Measurements from ENCODE around the gene MBNL3. TPM values are rescaled to one million over a fixed set of nuclear protein-coding genes. Genes with fewer than 3 reads are reported as not detected.

MBNL3 gene
- polyA plus RNA-seq, 3 donors = 26.6 to 38.1 (median 29.3) TPM

DNA sequence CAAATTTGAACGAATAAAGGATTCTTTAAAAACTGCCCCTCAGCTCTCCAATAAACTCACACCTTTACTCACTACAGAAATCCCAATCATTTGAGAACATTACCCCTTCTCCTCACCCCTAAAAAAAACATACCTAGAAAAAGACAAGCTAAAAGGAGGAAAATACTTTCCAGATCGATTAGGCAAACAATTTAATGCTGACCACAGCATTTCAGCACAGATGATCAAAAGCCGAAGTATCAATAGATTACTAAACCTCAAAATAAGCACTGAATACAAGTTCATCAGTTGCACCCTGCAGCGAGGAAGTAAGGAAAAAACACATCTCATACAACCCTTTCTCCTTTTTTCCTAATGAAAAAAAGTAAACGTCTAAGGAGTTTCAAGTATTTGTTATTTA is 65.5 kb downstream of the MBNL3 start:
- DNase-seq = no peak

GRCh38 chrX:132415012-132415411 is 73.8 kb downstream of the MBNL3 start:
- DNase-seq = no peak

DNA sequence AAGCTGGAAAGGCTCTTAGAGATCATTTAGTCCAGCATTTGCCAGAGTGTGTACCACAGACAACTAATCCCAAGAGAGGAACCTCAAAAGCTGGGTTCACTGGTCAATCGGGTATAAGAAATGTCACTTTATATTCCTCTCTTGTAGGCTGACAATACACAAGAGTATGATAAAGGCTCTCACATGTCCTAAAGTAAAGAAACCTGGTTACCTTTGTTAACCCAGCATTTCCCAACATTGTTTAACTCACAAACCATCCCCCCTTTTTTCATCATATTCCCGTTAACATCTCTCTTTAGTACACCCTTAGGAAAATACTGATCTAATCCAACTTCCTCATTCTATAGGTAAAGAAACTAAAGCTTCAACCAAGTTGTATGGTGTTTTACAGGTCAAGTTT is 74.4 kb downstream of the MBNL3 start:
- DNase-seq = no peak

- DNase-seq = no peak
These were observed 75.4 kb downstream of the MBNL3 start for GRCh38 chrX:132413459-132413858.

GRCh38 chrX:132412208-132412607 is 76.6 kb downstream of the MBNL3 start:
- no peak for DNase-seq

DNA sequence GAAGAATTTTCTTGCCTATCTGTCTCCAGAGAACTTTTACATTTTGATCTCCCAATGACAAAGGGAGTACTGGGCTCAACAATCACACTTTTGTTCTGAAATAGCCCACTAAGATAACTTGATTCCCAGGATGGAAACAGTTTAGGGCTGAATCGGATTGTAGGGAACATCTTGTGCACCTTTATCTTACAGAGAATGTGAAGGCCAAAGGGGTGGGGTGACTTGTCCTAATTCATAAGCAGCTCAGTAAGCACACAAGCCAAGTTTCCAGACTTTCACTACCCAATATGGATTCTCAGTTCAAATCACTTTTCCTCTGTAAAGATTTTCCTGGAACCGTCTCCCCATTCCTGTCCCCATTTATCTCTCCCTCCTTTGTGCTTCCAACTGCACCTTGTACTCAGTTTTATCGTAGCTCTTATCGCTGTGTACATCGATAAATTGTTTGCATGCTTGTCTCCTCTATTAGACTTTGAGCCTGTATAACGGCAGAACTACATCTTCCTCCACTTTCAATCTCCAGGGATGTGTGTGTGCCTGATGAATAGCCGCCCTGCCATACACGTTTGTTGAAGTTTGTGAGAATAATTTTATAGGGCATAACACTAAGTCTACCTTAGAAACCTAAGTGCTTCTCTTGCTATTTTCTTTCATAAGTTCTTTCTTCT is 77.4 kb downstream of the MBNL3 start:
- DNase-seq = no peak

DNA sequence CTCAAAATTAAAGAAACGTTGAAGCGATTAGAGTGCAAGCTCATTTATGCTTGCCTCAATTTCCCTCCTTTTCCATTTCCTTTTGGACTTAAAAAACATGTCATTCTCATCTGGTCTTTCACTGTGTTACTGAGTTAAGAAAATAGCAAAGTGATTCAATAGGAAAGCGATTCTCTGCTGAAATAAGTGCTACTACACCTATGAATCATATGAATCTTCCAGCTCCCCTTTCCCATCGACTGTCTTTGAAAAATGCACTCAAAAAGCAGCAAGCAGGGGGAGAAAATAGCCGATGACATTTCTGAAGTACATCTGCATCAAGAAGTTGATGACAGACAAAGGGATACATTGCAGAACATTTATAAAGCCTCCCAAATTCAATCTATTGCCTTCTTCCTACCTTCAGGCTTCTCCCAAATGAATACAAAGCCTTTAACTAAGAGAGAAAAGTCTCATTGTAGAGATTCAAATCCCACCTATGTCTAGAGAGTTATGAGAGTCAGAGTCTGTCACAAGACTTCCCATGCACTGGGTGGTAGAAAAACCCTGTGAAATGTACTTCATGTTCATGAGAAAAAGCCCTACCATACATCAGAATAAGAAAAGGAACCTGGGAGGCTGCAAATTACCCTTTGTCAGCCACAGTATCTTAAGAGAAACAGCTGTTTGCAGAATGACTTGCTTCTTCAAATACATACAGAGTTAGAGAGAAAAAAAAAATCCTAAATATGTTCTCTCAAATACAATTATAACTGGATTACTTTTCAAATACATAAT is 78.9 kb downstream of the MBNL3 start:
- DNase-seq = no peak

DNA sequence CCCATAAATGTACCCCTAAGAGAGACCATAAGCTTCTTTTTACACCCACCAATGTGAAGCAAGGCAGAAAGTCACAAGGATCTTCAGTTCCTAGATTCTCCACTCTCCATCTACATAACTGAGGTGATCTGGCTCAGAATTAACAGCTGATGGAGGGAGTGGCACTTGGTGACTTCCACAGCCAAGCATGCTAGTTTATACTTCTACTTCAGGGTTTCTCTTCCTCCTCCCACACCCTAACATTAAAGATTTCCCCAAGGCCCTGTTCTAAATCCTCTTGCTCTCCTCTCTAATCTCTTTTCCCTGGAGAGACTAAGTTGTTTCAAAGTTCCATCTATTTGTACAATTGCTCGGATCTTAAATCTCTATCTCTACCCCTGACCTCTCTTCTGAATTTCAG is 81.1 kb downstream of the MBNL3 start:
- DNase-seq = no peak

- DNase-seq = no peak
These were observed 82.7 kb downstream of the MBNL3 start for GRCh38 chrX:132406106-132406505.

DNA sequence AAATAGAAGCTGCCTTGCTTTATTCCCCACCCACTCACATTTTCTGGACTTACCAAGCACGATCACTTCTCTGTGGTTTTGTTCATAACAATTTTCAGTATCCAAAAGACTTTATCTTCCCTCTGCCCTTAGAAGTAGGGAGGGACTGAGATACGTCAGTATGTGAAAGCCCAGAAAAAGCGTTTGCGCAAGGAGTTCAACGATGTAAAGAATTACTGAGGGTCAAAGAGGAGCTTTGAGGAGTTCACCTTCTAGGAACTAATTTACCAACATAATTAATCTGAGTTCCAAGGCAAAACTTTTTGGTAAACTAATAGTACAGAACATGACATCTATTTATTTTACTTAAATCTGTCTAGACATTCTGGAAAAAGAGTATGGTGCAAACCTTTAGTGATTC is 84.6 kb downstream of the MBNL3 start:
- no peak for DNase-seq

- no peak for DNase-seq
These were observed 86.9 kb downstream of the MBNL3 start for GRCh38 chrX:132401935-132402334.

- no peak for DNase-seq
These were observed 88.1 kb downstream of the MBNL3 start for GRCh38 chrX:132400706-132401105.

- DNase-seq = no peak
These were observed 93.2 kb downstream of the MBNL3 start for GRCh38 chrX:132395645-132396044.

DNA sequence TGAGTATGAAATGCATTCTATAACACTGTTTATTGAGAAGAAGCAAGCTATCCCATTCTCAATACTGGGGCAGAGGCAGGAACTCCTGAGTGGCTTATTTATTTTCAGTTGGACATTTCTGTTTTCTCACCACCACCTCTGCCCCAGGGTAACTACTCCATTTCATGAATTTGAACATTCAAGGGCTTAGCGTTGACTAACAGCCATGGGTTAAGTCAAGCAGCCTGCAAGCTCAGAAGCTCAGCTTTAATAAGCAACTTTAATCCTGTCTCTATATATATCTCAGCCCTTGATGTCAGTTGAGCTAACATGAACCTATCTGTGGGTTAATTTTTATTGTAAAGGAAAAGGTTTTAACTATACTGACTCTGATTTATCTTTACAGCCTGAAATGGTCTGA is 93.8 kb downstream of the MBNL3 start:
- peak; percentile 11 for DNase-seq

- no peak for DNase-seq
These were observed 94.2 kb downstream of the MBNL3 start for GRCh38 chrX:132394591-132394990.

DNA sequence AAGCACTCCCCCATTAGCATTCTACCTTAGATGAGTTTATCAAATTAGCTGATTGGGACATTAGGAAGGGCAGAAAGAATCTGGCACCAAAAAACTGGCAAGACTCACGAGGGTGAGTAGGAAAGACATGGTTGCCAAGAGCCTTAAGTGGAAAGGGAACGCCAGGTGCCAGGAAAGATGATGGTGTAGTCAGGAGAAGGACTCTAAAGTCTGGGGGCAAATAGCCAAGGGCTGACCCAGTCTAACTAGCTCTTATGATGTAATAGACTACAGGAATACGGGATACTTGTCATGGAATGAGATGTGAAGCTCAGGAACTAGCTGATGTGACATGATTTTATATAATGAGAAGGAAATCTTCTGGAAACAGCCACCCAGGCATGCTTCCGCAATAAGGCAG is 94.8 kb downstream of the MBNL3 start:
- DNase-seq = no peak

GRCh38 chrX:132393485-132393884 is 95.4 kb downstream of the MBNL3 start:
- no peak for DNase-seq

GRCh38 chrX:132393085-132393484 is 95.8 kb downstream of the MBNL3 start:
- DNase-seq = no peak

DNA sequence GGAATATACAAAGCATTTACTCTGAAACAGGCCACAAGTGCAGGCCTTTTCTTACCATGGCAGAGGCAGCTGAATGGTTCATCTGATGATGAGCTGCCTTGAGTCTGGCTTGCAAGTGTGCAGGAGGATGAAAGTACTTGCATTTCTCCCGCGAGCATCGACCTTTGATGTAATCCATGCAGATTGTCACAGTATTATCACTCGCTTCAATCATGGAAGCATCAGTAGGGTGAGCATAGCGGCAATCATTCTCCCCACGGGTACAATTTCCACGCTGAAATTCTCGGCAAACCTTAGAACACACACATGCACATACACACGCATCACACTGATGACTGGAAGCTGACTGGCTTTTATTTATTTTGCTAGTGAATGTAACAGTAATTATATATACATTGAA is 98.0 kb downstream of the MBNL3 start:
- no peak for DNase-seq

DNA sequence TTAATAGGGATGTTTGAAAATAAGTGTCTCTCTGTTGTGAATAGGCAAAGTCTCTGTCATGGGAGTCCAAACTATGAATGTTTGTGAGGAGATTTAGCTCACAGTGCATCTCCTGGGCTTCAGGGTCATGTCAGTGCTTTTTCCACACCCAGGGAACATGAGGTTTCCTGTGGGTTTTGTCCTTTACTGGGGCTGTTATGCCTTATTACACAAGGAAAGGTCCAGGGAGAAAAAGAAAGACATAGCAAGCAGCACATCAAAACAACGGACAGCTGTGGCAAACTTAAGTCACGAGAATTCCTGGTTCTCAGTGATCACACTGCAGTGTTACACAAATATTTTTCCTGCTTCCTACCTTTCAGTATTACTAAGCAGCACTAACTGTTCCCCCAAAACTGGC is 99.4 kb downstream of the MBNL3 start:
- no peak for DNase-seq

DNA sequence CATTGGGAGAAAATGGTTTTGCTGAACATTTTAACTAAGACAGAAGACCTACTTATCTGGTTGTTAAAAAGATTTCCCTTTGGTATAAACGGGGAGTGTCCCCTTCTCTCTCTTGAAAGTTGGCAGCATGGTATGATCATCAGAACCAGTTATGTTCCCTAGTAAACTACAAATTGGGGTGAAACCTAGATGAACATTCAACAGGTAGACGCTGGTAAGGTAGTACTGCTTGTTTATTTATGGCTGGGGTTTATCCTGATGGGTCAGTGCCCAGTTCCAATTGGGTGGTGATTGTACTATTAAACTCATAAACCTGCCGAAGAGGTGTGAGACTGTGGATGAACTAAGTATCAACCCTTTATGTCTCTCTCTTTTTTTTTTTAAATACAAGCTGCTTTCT is 100.5 kb downstream of the MBNL3 start:
- DNase-seq = no peak

- DNase-seq = no peak
These were observed 104.5 kb downstream of the MBNL3 start for GRCh38 chrX:132384301-132384700.

DNA sequence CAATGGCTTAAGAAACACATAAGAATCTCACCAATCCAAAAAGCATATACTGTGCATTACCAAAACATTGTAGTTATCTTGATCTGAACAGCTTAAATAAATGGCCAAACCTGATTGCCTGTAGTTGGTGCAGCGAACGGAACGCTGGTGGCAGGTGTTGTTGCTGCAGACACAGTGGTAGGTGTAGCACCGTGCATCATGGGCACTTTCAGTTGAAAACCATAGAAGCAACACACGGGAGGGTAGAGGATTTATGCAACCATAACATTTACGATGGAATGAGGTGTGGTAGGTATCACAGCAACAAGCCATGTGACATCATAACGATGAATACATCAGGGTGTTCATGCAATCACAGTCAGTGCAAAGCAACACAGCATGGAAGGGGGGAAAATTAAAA is 106.8 kb downstream of the MBNL3 start:
- no peak for DNase-seq

DNA sequence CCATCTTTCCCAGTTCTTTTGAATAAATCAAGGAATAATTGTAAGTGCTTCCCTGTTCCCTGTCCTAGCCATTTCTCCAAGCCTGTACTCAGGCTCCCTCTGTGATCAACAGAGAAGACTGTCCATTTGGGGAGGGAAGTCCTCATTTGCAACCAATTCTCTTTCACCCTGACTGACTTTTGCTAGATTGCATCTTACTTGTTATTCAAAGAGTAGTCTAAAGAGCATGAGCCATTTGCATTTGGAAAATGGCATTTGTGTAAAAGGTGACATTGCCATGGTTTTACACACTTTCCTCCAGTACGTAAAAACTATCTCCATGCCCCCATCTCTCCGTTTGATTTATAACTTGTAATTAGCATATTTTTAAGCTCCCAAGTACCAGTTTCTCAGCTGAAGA is 110.6 kb downstream of the MBNL3 start:
- DNase-seq = no peak
